HG03139 (cell line): ENCODE results near the gene STK38.

ENCODE experiments used
- ATAC-seq: cut with Tn5 transposase; IDR thresholded peaks from one replicate; pipeline ENCODE4 v1.9.1; 2021; ENCODE audit not compliant: unreplicated experiment

Gene STK38

GRCh38 chr6:36523936-36524499 is 23.3 kb downstream of the STK38 start:
- ATAC-seq: no peak

- no peak for ATAC-seq
Measured at GRCh38 chr6:36523451-36523850, 23.8 kb downstream of the STK38 start.

- ATAC-seq: no peak
Measured at GRCh38 chr6:36519352-36519751, 27.9 kb downstream of the STK38 start.

GRCh38 chr6:36517408-36517807 is 29.9 kb downstream of the STK38 start:
- no peak for ATAC-seq

- ATAC-seq: no peak
Measured at GRCh38 chr6:36516988-36517387, 30.3 kb downstream of the STK38 start.

GRCh38 chr6:36516559-36516958 is 30.7 kb downstream of the STK38 start:
- no peak for ATAC-seq

- no peak for ATAC-seq
Measured at GRCh38 chr6:36515844-36516243, 31.4 kb downstream of the STK38 start.

GRCh38 chr6:36514554-36515456 is 32.5 kb downstream of the STK38 start:
- ATAC-seq: no peak

GRCh38 chr6:36510365-36510764 is 36.9 kb downstream of the STK38 start:
- ATAC-seq: no peak

- ATAC-seq: no peak
Measured at GRCh38 chr6:36508532-36508931, 38.7 kb downstream of the STK38 start.

- no peak for ATAC-seq
Measured at GRCh38 chr6:36506611-36507010, 40.7 kb downstream of the STK38 start.

- ATAC-seq: no peak
Measured at GRCh38 chr6:36505744-36506534, 41.3 kb downstream of the STK38 start.

- no peak for ATAC-seq
Measured at GRCh38 chr6:36504982-36505381, 42.3 kb downstream of the STK38 start.

- no peak for ATAC-seq
Measured at GRCh38 chr6:36504181-36504580, 43.1 kb downstream of the STK38 start.

- no peak for ATAC-seq
Measured at GRCh38 chr6:36501686-36502085, 45.6 kb downstream of the STK38 start.

- no peak for ATAC-seq
Measured at GRCh38 chr6:36499918-36500317, 47.4 kb downstream of the STK38 start.

GRCh38 chr6:36495086-36495485 is 52.2 kb downstream of the STK38 start:
- no peak for ATAC-seq

- ATAC-seq: no peak
Measured at GRCh38 chr6:36493859-36494258, 53.4 kb downstream of the STK38 start.

GRCh38 chr6:36493319-36493718 is 54.0 kb downstream of the STK38 start:
- no peak for ATAC-seq

- no peak for ATAC-seq
Measured at GRCh38 chr6:36492621-36493020, 54.7 kb downstream of the STK38 start.

GRCh38 chr6:36492092-36492491 is 55.2 kb downstream of the STK38 start:
- ATAC-seq: no peak
